SKM-1 (cell line): Measurements from ENCODE around the gene FAM240B.

Source experiments
- DNase-seq: peaks from one replicate; lab custom pipeline; 2025; ENCODE audit not compliant: unreplicated experiment; lab: John Stamatoyannopoulos, UW

The FAM240B gene

DNA sequence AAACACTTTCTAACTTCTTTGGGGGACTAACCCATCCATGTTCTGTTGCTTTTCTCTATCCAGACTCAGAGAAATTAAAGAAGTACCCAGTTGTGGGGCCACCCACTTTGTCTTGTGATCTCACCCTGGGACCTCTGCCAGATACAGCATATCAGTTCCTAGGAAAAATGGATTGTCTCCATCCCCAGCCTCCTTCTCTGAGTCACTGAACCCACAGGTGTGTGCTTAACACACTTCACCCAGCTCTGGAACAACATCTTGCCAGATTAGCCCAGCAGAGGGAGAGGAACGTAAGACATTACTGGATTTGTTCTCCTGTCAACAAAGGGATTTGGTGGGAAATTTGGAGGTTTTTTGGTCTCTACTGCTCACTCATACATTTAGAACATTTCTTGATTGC lies 19.2 kb downstream of the FAM240B start:
- DNase-seq = no peak

DNA sequence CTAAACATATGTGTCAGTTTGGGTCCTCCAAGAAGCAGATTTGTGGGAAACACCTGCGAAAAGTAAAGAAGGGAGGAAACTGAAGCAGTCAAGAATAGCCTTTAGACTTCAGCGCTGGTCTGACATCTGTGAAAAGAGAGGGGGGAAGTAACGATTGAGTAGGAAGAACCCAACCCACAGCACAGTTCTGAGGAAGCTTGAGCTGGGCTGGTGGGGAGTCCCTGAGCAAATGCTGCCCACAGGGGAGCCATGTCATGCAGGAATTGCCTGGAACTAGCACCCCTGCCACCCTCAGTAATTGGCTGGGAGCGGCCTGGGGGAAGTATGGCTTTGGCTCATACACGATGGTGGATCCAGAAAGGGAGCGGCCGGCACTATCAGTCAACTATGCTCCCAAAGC lies 20.6 kb downstream of the FAM240B start:
- DNase-seq = no peak

DNA sequence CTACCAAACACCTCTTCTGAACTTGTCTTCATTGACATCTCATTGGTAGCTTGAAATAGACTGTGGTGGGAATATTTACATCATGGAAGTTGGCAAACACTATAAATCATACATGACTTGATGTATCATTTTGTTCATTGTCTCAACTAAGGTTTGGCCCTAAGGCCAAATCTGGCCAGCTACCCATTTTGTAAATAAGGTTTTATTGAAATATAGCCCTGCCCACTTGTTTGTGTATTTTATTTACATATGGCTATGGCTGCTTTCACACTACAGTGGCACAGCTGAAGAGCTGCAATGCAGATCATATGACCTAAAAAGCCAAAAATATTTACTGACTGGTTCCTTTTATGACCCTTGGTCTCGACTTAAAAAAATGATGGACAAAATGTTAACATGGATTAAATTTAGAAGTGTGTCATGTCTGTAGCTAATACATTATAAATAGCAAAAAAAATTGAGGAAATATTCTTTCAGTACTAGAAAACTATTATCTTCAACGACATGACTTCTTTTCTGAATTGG lies 22.1 kb downstream of the FAM240B start:
- no peak for DNase-seq

DNA sequence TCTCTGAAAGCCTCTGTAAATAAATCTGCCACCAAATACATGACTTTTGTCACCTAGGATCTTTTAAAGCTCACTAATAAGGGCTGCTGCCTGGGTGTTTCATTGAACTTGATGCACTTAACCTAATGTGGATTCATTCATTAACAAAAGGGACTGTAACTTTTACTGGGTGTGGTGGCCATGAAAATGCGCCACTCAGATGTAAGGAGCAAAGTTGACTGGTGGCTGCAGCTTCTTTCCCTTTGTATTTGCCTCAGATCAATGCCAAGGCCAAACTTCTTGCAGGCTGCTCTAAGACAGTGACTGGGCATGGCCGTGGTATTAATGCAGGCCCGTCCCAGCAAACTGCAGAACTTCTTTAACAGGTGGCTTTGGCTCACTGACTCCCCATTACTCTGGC lies 22.9 kb downstream of the FAM240B start:
- DNase-seq = no peak

DNA sequence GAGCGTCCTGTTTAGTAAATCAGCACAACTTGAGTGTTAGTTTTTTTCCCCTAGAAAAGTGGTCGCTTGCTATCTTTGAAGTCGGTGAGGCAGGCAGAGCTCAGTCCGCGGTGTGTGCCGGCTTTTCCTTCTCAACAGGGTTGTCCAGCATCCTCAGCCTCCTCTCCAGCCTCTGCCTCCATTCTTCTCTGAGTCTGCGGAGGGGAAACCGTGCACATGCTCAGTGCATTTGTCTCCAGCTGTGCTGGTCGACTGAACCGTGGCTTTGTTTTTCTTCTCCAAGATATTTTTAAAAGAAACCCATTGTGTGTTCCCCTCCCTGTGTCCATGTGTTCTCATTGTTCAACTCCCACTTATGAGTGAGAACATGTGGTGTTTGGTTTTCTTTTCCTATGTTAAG lies 25.3 kb downstream of the FAM240B start:
- DNase-seq = no peak

DNA sequence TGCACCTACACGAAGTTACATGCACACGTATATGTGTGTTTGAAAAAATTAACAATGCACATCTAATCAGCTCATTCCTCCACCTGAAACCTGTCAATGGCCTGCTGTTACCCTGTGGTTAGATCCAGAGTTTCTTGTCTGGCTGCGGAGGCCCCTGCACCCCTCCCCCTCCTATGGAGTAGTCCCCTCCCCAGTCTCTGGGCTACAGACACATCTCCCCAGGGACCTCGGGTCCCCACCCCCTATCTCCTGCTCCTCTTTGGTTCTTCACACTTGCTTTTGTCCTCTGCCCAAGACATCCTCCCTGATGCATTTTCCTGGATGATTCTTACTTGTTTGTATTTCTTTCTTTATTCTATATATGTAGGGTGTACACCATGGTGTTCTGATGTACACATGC lies 27.2 kb downstream of the FAM240B start:
- no peak for DNase-seq

DNA sequence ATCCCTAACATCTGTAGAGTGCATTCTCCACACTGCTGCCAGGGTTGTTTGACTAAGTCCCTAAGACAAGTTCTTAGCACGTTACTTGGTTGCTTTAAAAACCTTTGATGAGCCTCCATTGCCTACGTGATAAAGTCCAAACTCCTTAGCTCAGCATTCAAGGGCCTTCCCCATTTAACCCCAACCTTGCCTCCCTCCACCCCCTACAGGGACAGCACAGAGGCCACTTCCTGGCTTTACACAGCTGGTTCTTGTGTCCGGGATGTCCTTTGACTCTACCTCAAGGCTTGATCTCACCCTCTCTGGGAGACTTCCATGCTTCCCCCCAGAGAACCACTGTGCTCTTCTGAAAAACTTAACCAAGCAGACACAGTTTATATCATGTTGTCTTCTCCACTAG lies 29.4 kb downstream of the FAM240B start:
- no peak for DNase-seq

DNA sequence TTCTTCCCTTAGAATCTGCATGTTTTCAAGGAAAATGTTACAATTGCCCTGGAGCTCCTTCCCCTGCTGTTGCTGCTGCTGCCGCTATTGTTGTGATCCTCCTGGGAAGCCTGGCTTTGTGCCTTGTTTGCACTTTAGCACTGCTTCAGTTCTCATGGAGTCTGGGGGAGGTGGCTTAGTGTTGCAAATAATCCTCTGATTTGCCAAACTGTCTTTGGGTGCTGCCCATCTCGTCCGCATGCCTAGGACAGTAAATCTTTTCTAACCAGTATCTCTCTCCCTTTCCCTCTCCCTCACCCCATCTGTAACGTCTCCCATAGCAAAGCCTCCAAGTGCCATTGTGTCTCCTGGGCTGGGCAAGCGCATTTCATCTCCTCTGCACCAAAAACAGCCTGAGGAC lies 30.3 kb downstream of the FAM240B start:
- no peak for DNase-seq

DNA sequence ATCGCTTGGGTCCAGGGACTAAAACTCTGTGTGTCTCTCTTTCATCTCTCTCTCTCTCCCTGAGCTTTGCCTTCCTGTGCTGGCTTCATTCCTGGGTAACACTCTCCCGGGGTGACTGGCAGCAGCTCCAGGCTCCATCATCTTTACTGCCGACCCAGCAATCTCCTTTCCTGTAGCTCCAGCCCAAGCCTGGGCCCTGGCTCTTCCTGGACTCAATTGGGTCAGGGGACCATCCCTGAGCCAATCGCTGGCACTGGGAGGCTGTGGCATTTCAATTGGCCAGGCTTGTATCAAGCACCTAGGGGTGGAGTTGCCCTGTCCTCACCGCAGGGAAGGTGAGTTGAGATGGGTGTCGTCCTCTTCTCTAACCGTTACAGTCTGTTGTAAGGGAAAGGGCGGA lies 31.9 kb downstream of the FAM240B start:
- DNase-seq = no peak

DNA sequence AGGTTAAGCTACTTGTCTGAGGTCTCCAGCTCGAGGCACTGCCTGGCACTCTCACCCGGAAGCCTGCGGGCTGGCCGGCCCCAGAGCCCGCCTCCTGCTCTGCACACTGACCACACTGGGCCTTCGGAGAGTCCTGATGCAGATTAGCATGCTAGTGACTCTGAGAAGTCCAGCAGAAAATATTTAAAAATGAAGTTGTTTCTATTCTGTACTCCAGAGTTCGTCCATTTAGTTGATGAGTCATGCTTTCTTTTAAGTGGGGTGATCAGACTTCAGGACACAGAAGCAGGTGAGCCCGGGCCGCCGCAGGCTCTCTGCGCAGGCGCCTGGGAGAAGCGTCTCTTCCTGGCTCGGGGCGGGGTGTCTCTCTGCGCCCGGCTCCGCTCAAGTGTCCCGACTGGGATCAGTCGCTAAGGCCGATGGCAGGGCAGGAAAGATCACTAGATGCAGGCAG lies 32.5 kb downstream of the FAM240B start:
- no peak for DNase-seq

DNA sequence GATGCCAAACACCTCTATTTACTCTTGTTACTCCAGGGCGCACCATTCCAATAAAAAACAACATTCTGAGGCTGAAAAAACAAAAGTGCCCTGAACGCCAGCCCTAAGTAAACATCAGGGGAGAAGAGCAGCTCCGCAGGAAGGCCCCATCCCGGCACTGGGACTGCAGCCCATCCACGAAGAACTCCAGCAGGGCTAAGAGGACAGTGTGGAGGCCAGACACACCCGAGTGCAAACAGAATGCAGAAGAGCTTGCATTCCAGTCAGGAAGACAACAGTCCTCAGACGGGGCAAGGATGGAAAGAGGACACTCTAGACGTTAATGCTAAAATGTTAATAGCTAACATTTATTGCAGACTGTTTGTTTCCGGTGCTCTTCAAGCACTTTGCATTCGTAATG lies 33.0 kb downstream of the FAM240B start:
- DNase-seq = no peak

DNA sequence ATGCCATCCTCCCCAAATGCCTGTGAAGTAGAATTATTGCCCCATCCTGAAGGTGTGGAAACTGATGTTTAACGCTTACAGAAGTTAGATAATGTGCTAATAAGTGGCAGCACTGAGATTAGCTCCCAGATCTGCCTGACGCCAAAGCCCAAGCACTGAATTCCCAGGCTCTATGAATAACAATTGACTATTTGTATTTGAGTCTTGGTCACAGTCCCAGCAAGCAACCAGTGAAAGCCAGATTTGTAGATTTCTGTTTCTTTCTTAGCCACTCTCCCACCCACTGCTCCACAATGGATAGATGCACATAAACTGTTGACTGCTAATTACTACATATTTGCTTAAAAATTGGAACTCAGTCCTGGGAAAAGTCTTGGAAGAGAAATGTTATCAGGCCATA lies 34.4 kb downstream of the FAM240B start:
- no peak for DNase-seq

DNA sequence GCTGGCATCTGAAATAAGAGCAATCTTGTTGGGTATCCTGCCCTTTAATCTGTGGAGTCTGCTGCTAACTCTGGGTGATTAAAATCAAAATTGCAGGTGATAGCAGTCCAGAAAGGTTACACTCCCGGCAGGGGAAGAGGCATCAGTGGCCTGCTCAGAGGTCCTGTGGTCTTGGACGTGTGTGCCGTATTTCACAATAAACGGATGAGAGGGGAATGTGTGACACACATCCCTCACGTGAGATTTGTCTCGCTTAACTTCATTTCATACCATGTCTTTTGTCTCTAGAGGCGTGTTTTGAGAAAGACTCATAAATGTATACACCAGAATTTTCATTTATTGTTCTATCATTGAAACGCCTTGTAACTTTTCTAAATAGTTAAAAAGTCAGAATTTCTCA lies 36.6 kb downstream of the FAM240B start:
- no peak for DNase-seq

DNA sequence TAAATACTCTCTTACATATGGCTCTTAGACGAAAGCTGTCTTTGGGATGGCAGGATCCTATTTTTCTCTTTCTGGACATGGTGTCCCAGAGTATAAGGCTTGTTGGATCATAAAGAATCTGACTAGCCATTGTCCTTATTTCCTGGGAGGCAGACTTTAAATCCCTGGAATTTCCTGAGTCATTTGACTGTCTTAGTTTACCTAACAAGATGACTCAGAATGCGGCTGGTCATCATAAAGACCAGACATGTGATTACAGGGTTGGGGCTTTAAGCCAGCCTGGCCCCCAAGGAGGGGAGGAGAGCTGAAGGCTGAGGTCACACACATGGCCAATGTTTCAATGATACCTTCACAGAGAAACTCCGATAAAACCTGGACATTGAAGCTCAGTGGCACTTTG lies 37.2 kb downstream of the FAM240B start:
- no peak for DNase-seq

DNA sequence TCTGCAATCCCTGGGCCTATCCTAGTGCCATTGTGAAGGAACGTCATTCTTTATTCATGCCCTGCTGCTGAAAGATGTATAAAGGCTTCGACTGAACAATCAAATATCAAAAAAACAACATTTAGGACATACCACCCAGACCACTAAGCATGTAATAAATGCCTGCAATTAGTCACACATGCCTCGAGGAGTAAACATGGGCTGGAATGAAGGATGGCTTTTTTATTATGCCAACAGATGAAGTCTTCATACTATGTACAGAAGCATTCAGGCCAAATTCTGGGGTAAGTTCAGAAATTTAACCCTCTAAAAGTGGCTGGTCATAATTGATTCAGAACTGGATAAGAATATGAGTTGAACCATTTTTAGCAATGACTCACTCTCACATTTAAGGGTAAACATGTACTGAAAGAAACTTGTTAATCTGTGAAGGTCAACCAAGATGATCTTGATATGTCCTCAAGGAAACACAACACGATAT lies 38.1 kb downstream of the FAM240B start:
- DNase-seq = no peak

DNA sequence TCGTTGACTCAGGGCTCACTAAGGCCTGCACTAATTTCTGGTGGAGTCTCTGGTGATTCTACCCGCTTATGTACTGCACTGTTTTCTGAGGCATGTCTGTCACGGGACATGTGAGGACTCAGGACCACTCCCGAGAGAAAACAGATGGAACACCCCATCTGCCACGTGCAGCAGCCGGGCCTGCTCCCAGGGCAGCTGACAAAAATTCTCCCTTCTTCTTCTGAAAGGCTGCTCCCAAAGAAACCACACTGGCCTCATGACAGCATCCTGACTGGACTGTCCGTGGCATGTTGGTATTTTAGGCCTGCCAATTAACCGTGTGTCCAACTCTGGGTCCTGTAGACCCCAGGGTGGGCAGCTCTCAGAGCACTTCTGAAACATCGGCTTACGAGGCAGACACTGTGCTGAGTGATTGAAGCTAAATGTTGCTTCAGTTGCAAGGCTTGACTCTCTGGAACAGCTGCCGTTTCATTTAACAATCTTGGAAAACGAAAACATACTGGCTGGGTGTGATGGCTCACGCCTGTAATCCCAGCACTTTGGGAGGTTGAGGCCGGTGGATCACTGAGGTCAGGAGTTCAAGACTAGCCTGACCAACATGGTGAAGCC lies 39.0 kb downstream of the FAM240B start:
- DNase-seq = no peak

DNA sequence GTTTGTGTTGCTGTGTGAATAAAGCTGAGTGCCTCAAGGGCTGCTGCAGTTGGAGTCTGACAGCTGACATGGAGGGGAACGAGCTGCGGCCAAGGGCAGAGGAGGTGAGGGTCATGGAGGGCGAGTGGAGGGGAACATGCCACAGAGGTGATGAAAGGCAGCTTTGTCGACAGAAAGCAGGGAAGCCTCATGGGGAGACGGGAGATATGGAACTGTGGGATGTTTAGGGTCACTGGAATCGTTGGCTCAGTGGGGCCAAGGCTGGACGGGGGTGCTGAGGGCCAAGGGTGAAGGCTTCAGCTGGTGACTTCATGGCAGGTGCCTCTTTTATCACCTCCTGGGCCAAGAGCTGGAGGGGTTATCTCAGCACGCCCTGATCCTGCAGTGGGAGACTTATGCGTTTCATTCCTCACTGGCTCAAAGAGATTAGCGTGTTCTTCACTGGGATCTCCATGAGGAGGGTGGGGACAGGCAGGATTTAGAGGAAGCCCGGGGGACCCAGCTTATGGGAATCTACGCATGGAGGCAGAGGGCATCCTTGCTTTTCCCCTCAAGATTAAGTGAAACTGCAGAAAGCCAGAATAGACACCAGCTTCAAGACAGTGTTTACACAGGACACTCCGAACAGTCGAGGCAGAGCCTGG lies 42.2 kb downstream of the FAM240B start:
- DNase-seq = no peak

DNA sequence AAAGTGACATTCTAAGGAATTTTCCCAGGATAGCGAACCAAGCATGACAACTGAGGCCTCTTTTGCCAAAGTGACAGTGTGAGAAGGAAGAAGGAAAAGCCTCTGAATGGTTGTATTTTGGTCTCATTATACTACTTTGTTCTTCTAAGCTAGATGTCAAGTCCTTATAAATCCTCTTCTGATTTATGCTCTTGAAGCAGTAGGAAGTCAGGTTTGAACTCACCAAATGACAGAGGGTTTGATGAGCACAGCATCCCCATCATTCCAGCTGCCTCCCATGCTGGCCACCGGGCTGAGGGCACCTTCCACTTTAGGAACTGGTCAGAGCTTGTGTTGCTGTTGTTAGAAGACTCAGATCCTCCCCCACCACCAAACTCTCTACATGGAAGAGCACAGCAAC lies 44.1 kb downstream of the FAM240B start:
- DNase-seq = no peak

DNA sequence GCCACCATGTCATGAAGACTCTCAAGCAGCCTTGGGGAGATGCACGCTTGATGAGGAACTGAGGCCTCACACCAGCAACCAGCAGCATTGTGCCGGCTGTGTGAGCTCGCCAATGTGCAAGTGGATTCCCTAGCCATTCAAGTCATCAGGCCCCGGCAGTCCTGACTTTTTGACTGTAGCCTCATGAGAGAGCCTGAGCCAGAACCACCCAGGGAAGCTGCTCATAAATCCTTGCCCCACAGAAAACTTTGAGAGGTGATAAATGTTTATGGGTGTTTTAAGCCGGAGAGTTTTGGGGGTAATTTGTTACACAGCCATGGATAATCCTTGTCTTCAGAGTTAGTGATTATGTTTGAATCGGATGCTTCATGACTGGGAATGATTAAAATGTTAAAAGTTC lies 44.7 kb downstream of the FAM240B start:
- no peak for DNase-seq

DNA sequence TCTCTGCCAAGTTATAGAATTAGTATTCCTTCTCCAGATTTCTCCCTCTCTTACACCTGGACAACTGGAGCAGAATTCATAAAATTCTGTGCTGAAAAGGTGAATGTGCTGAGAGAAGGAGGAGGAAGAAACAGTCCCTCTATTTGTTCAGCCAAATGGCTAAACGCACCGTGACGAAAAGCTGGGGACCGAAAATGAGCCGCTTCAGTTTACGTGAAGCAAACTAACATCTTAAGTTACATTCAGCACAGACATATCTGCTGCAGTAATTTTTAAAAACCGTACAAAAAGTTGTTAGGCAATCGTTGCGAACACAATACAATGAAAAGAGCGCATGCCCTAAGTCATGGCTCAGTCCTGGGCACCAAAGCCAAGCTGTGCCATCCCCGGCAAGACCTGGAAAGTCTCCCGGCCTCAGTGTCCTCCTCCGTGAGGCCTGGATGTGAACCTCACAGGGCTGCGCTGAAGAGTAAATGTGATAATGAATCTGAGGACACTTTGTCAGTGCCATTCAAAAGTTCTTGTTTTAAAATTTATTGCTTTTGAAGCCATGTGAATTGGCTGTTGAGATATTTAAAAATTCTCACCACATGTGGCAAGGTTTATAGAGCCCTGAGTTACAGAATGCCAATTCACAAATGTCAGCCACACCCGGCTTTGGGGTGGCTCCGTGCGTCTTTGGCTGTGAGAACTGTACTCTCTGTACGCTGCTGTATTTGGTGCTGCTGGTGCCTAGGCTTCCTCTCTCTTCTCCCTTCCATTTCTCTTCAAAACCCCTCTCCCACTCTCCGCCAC lies 46.3 kb downstream of the FAM240B start:
- no peak for DNase-seq

DNA sequence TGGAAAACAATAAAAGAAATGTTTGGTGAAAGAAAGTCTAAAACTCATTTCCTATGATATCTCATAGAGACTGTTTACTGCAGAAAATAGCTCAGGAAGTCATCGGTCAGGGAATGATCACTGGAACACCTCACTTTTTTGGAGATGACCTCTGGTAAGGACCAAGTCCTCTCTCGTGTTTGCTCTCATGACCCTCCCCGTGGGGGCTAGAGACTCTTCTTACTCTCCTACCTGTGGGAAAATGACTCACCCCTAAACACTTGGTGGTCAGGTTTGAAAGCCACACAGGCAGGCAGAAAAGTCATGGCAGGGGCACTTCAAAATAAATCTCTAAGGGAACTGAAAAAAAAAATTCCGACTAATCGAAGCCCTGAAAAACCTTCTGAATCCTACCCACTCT lies 48.2 kb downstream of the FAM240B start:
- no peak for DNase-seq

DNA sequence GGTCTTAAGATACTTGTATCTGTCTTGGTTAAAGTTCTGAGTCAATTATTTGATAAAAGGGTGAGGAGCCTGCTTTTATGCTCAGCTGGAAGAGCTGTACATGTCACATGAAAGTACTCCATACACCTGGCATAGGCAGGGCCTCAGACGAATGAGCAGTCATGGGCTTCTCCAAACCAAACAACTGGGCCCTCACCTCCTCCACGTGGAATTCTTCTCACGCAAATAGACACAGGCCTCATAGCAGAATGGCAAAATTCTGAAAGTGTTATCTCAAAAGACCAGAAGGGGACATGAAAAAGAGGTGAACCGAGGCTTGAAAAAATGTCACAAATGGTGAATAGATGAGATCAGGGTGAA lies 48.6 kb downstream of the FAM240B start:
- no peak for DNase-seq
